ENCODE results near the gene SLC16A3.

SLC16A3 gene

DNA sequence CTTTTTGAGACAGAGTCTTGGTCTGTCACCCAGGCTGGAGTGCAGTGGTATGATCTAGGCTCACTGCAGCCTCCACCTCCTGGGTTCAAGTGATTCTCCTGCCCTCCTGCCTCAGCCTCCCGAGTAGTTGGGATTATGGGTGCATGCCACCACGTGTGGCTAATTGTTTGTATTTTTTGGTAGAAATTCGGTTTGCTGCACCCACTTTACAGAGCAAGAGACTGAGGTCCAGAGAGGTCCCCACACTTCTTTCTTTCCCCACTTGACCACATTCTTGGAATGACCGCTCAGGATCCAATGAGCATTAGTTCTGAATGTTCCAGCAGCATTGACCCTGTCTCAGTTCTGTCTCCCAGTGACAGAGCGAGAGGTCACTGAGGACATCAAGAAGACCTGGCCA is 5.3 kb upstream of the SLC16A3 start:
- DNase-seq (ENCODE audit: low read depth, low spot score) = no peak

DNA sequence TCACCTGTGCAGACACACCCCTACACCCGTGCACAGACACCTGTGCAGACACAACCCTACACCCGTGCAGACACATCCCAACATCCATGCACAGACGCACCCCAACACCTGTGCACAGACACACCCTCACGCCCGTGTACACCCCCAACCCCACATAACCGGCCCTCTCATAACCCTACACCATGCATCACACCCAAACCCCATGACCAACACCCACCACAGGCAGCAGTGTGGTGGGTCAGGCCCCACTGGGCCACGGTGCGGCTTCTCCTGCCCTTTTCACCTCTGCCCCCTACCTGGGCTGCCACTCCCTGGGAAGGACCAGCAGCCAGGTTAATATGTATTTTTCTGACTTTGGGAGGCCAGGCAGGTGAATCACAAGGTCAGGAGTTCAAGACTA is 4.2 kb upstream of the SLC16A3 start:
- no peak for DNase-seq (ENCODE audit: low read depth, low spot score)

DNA sequence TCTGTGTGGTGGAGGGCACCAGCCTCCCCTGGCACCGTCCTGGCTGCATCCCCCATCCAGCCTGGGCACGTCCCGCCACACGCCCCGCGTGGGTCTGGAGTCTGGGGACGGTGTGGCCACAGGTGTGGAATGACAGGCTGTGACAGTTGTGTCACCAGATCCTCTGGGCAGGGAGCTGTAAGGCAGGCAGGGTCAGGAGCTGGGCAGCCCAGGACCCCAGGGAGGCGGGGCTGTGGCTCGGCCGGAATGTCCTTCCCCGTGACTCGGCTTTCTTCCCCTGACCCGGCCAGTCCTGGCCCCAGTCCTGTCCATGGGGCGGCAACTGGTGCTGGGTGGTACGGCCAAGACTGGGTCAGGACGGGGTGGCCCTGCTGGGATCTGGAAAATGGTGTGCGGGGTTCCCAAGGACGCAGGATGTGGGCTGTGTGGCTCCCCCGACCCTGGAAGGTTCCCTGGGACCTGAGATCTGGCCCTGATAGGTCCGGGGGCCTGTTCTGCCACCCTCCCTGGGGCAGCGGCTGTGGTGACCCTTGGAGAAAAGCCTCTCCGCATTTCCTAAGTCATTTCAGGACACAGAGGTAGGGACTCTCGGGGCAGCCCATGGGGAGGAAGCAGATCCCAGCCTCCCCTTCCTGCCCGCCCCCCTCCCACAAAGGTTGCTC is 3.3 kb upstream of the SLC16A3 start:
- no peak for DNase-seq (ENCODE audit: low read depth, low spot score)

DNA sequence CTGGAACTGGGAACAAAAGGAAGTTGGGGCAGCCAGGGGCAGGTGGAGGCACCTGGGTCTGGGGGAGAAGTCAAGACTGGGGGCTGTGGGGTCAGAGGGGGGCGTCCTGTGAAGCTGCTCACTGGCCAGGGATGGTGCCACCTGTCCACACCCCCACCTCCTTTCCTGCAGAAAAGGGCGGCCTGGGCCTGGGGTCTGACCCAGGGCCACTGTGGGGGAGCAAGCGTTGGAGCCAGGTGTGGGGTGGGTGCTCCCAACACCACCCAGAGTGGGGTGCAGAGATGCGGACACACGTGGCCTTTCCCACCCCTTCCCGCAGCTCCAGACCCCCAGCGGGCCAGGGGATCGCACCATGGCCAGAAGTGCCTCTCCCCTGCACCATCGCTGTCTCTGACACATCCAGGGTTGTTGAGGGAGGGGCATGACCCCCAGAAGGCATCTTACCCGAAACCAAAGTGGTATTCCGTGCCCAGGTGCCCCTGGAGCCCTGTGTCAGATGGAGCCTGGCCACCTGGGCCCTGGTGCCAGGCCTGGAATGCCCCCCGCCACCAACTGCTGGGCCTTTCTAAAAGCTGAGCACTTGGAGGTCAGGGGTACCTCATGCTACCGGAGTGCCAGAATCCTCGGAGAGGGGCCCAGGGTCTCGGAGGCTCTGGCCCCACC is 2.6 kb upstream of the SLC16A3 start:
- DNase-seq (ENCODE audit: low read depth, low spot score) = no peak

DNA sequence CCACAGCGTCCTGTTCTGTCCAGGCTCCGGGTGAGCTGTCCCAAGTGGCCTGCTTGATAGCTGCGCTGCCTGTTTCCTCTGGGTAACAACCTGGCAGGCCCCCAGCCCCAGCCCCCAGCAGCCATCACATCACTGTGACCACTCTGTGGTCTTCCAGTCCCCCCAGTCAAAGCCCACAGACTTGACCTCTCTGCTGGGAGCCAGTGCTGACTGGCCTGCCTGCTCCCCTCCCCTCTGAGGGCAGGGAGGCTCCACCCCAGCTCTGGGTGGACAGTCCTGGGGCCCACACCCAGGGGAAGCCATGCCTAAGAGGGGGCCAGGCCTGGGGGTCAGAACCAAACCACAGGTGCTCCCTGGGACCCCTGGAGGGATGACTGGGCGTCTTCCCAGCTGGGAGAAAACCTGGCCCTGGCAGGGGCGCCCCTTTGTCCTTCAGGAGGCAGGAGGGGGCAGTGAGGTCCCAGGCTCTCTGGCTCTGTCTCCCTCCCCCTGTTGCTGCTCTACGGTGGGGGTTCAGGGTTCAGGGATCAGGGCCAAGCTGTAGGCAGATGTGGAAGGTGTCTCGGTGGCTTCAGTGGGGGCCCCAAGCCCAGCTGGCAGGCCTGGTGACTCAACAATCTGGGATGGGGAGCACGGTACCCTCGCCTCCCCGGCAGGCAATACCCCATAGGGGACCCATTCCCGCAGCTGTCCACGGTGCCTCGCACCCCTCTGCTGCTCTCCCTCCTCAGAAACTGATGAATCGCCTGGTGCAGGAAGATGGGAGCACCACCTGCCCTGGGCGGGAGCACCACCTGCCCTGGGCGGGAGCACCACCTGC is 1.8 kb upstream of the SLC16A3 start:
- no peak for DNase-seq (ENCODE audit: low read depth, low spot score)

DNA sequence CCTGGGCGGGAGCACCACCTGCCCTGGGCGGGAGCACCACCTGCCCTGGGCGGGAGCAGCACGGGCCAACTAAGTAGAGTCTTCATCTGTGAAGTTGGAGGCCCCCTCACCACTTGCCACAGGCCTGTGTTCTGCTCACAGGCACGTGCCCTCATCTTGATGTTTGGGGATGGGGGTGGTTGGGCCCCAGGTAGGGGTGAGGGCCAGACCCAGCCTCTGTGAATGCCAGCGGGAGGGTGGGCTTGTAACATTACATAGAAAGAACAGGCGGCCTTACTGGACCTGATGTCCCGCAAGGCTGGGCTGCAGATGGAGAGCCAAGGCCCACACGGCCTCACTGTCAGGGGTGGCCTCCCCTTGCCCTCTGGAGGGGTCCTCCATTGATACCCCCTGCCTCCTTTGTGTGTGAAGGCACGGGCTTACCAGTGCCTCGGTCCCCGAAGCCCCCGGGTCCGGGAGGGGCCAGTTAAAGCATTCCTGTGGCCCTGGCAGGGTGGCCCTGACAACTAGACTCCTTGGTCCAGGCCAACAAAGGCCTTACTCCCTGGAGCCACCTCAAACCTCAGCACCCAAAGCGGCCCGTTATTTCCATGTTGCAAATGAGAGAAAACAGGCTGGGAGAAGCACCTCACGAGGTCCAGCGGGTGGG is 1.1 kb upstream of the SLC16A3 start:
- no peak for DNase-seq (ENCODE audit: low read depth, low spot score)

DNA sequence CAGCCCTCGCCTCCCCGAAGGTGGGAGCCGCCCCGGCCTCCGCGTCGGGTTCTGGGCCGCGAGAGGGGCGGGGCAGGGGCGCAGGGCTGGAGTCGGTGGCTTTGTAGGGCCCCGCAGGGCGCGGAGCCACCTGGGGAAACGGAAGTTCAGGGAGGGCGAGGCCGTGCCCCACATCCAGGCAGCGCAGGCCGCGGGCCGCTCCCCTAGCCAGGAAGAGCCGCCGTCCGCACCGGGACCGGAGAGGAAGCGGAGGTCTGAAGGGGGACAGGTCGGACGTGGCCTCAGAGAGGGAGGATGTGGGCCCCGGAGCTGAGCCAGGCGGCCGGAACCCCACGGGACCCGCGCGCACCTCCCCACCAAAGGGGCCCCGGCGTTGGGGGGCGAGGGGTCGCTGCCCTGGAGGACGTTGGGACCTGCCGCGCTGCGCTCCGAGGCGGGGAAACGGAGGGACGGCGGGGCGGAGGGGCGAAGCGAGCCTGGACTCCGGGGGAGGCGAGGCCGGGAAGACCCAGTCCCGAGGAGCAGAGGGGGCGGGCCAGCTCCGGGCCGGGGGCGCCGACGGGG is 482 bp upstream of the SLC16A3 start:
- no peak for DNase-seq (ENCODE audit: low read depth, low spot score)

DNA sequence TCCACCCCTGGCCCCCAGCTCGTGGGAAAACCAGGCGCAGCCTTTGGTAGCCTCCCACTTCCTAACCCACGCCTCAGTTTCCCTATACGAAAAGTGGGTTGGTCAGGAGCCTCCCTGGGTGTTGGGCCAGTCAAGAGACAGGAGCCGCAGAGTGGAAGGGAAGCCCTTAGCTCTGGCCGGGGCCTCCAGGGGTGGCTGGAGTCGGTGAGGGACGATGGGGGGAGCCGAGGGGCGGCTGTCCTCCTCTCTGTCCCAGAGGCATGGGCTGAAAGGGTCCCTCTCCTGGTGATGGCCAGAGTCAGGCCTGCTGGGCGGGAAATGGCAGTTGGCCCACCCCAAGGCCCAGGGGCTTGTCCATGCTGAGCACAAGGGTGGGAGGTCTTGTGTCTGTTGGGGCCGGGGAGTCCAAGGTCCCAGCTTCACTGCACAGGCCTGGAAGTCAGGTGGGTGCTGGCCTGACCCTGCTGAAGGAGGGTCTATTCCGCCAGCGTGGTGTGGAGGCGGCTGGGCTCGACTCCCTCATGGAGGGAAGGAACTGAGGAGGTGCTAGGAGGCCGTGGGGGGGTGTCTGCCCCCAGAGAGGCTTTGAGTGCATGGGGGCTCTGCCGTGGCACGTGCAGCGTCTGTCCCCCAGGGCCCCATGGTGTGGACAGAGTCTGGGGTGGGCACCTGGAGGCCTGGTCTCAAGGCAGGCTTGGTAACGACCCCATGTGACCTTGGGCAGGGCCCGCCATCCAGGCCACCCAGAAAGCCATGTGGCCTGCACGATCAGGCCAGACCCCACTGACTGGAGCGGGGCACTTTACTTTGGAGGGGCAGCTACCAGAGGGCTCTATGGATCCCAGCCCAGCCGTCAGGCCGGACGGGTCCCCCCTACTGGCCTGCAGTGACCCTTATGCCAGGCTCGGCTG is 1.1 kb downstream of the SLC16A3 start:
- no peak for DNase-seq (ENCODE audit: low read depth, low spot score)

DNA sequence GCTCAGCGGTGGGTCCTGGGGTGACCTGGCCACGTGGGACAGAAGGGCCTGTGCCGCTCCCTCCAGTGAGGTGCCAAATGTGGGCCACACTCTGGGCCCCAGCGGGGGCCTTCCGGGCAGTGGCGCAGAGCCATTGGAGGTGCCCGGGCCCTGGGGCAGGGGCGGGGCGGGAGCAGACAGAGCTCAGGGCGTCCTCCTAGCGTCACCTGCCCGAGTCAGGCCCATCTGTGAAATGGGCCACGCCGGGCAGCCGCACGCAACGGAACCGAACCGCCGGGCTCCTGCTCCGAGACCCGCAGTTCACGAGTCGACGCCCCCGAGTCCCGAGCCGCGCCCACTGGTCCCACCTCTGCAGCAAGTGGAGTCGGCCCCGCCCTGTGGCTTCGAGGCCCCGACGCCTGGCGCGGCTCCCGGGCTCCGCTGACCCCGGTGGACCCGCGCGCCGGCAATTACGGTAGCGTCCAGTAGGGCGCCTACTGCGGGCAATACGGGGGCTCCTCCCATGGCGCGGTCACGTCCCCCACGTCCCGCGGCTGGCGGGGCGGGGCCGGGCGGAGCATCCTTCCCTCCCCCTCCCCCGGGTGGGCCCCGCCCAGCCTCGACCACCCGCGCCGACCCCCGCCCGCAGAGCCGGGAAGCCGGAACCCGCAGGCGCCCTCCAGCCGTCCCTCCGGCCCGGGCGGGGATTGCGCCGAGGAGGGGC is 1.9 kb downstream of the SLC16A3 start:
- DNase-seq (ENCODE audit: low read depth, low spot score) = no peak

DNA sequence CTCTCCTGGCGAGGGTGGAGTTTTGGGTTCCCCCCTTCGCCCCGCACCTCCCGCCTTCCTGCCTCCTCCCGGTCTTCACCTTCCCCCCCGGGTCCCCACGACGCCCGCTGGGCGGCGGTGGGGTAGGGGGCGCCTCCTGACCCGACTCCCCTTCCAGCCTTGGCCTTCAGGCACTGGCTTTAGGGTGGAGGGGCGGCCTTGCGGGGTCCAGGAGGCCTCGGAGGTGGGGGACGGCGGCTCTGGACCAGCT is 2.4 kb downstream of the SLC16A3 start:
- no peak for DNase-seq (ENCODE audit: low read depth, low spot score)

DNA sequence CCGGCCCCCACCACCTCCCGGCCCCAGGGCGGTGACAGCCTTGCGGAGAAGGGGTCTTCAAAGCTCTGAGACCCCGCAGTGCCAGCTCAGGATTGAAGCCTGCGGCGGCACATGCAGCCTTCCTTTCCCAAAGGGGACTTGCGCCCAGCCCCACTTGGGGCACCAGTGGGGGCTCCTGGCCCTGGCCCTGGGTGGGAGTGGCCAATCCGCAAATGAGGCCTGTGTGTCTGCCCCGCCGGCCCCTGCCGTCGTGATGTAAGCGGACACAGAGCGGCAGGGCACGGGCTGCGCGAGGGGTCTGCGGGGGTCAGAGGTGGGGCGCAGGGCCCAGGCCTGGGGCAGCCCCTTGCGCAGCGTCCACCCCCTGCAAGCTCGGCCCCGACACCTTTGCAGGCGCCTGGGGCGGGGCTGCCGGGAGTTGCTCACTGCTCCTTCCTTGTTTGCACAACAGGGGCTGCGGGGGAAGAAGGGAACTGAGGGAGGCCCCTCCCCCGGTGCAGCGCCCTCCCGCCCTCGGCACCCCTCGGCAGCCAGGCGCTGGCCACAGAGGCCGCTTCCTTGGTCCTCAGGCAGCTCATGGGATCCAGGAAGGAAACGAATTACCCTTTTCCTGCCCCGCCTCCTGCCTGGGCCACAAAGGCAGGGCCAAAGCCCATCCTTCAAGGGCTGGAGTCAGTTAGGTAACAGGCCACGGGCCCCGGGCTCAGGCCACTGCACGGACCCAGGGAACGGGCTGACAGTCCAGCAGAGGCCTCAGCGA is 2.9 kb downstream of the SLC16A3 start:
- no peak for DNase-seq (ENCODE audit: low read depth, low spot score)

DNA sequence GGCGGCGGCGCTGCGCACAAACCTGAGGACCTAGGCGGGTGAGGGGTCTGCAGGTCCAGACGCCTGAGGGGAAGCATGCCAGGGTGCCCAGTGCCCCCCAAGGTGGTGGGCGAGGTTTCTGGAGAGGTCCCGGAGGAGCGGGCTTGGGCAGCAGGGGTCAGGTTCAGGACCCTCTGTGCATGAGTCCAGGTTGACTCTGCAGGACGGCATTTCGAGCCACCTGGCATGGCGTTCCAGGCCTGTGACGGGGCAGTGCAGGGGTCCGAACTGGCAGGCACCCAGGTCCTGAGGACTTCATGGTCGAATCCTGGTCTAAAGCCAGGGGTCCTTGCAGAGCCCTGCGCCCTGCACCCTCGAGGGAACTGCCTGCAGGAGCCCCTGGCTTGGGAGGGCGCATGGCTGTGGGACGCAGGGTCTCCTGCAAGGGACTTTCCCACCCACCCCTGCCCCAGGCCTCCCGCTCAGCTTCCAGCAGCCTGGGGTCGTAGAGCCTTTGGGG is 3.5 kb downstream of the SLC16A3 start:
- DNase-seq (ENCODE audit: low read depth, low spot score) = no peak

DNA sequence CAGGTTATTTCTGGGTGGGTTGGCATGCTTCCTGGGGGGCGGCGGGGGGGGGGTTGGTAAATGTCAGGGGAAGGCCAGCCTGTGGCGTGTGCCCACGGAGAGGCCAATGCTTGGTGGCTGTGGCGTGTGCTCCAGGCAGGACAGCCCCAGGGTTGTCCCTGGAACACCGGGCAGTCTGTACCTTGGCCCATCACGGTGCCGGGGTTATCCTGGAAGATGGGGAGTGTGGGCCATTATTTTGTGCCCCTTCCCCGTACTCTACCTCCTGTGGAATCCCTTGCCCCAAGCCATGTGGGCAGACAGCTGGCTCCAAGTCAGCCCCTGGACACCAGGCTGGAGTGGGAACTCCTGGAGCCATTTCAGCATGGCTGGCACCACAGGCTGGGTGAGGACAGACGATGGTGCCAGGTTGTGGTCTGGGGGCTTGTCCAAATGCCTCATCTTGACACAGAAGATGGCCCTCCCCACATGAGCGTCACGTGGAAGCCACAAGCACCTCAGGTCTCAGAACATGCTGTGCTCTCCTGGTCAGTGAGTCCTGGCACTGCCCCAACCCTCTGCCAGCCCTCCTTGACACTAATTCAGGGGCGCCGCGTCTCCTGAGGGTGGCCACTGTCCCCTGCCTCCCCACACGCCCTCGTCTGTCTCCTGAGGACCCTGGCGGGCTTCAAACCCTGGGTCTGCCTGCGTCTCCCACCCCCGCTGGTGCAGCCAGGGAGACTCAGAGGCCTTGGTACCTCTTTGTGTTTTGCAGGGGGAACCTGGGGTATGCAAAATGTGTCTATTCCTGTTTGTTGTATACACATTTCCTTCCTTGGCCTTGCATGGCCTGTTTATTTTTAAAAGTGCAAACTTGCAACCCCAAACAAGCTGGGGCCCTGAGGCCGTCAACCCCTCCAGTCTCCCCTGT is 4.3 kb downstream of the SLC16A3 start:
- no peak for DNase-seq (ENCODE audit: low read depth, low spot score)

DNA sequence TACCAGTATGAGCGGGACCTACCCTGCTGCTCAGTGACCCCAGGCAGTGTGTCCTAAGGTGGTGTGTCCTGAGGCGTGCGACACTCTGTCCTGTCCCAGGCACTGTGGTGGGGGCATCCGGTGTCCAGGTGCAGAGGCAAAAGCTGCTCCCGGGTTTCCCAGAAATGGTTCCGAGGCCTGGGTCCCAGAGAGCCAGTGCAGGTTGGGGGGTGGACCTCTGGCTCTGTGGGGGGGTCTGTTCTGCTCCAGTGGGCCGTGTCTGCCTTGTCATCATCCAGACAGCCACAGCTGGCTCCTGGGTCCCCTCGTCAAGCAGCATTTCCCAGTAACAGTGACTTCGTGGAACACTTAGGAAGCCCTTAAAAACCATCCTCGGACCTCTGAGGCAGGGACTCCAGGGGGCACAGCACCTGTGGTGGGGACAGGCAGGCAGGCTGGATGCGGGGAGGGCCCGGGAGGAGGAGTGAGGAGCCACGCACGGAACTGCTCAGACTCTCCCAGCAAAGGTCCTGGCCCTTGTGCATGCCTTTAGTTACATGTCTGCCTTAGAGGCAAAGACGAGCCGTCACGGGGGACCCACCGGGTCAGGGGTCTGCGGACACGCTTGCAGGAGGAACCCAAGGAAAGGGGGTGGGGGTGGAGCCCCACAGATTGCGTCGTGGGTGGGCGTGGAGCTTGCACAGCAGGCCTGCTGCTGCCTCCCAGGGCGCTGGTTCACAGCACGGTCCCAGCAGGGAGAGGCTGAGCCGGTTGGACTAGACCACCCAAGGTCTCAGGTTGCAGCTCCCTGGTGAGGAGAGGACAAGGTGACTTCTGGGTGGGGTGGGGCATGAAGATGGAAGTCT is 5.6 kb downstream of the SLC16A3 start:
- no peak for DNase-seq (ENCODE audit: low read depth, low spot score)

DNA sequence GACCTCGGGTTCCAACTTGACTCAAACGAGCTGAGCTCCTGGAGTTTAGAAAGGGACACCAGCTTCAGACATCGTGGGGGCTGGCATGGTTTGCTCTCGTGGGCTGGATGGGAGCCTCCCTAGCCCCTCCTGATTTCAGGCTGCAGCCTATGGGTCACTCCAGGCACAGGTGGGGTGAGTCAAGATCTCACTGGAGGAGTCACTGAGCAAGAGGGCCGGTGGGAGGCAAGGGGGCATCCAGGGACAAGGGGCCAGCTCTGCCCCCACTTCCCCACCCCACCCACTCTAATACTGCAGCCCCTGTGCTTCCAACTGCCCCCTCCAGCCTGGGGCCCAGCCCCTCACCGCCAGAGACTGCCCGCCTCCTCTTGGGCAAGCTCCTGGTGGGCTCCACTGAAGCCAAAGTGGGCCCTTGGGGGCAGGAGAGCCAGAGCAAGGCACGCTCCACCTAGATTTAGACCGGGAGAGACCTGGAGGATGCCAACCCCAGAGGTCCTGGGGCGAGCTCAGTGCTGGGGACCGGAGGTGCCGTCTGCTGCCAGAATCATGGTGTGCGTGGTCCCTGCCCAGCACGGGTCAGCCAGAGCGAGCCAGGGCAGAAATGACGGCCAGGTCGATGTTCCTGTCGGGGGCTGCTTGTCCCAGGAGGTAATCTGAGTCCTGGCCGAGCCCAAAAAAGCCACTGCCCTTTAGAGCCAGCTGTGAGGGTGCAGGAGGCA is 6.4 kb downstream of the SLC16A3 start:
- no peak for DNase-seq (ENCODE audit: low read depth, low spot score)

DNA sequence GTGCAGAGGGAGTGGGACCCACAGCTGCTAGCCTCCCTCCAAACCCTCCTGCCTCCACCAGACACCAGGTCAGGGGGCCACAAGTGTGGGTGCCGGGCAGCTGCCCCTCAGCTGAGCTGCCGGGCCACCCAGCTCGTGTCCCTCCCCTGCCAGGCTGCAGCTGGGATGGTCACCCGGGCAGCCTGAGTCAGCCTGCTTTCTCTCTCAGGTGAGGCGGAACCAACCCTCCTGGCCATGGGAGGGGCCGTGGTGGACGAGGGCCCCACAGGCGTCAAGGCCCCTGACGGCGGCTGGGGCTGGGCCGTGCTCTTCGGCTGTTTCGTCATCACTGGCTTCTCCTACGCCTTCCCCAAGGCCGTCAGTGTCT is 6.9 kb downstream of the SLC16A3 start:
- no peak for DNase-seq (ENCODE audit: low read depth, low spot score)

Data from brain pericyte (primary cell).